HG03342 (cell line): Measurements from ENCODE around the gene SND1.
"Not testable (repeated sequence)": the region's sequence is repeated elsewhere in the genome, so short reads cannot be mapped to it uniquely, and the experiment has no call there.

Experiments
- ATAC-seq: cut with Tn5 transposase; IDR thresholded peaks from one replicate; pipeline ENCODE4 v1.9.1; 2021; ENCODE audit warnings: mild to moderate bottlenecking, moderate library complexity; ENCODE audit not compliant: unreplicated experiment

SND1 gene

DNA sequence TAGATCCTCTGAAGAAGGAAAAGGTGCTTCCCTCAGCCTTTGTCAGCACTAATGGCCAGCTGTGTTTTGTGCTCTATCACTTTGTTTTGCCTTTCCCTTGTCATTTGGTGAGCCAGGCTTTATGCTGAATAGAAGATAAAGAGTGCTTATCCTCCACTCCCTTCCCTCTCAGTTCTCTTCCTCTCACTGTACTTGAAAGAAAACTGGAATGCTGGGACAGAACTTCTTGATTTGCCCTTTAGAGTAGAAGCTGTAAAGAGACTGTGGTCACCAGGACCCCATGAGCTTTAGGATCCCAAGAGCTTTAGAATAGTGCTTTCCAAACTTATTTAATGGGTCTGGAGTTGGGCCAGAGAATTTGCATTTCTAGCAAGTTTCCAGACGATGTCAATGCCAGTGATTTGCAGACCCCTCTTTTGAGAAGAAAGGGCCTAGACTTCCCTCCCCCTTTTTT, 297.8 kb downstream of the SND1 start:
- ATAC-seq = no peak

DNA sequence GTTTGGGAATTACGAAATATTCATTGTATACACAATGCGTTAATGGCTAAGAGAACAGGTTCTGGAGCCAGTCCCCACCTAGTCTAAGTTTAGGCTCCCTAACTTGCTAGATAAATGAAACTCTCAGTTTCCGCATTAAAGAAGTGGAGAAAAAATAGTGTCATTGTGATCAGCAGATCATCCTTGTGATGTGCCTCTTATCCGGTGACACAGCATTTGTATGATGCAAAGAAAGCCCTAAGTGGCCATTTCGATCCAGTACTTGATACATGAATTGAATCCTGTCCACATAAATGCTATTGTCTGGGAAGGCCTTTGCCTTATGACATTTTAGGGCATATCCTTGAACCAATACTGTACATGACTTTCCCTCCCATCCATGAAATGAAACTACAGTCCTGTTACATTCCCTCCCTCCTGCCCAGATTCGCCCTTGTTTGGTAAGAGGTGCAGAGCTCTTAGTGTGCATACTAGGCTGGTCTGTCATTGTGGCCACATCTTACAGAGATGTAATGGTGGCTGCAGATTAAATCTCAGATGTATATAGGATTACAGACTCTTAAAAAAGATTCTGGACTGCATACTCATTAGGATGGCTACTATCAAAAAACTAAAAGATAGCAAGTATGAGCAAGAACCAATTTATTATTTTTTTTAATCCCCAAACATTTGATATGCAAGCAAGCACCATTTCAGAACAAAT, 298.4 kb downstream of the SND1 start:
- no peak for ATAC-seq

DNA sequence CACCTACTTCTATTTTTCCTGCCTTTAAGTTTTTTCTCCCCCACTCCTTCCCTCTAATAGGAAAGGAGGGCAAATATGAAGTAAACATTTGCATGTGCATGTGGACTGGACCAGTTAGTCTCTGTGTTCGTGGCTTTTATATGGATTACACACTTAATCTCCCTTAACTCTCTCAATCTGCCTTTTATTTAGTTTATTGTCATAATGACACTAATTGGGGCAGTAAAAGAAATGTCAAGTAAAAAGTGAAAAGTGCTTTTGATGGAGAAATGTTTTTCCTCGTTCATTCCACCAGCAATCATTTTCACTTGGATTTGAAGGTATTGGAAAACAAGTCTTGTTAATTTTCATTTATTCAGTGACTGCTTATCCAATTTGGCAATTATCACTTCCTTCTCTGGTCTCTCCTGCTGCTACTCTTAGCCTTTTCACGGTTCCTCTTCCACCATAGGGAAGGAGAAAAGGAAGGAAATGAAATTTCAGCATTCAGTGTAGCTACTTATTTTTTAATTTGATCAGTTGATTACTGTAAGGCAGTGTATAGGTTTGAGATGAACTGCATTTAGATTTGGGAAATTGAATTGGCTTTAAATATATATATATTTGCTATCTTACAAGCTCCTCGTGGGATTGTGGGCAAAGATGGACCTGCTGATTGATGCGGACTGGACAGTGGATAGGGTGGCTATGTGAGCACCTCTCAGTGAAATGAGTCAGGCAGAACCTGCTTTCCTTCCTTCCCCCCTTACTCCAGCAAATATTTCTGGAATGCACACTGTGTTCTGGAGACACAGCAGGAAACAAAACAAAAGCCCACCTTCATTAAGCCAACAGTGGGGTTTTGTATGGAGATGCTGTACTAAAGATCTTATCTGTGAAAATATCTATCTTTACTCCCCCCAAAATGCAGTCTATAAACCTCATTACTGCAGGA, 301.7 kb downstream of the SND1 start:
- no peak for ATAC-seq

DNA sequence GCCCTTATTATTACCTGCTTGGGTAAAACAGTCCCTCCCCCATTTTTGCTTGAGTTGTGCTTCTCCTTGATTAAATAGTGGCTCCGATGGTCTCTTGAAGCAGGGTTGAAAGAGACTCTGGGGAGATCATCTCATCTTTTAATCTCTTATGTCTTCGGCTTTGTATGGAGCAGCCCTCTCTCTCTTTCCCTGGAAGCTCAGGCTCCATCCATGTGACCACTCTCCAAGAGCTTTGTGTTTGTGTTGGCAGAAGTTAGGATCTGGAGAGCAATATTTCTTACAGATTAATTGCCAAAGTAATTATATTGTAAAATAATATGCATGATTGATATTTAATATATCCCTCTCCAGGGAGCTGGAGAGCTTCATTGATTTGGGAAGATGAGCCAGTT, 302.4 kb downstream of the SND1 start:
- ATAC-seq = no peak

DNA sequence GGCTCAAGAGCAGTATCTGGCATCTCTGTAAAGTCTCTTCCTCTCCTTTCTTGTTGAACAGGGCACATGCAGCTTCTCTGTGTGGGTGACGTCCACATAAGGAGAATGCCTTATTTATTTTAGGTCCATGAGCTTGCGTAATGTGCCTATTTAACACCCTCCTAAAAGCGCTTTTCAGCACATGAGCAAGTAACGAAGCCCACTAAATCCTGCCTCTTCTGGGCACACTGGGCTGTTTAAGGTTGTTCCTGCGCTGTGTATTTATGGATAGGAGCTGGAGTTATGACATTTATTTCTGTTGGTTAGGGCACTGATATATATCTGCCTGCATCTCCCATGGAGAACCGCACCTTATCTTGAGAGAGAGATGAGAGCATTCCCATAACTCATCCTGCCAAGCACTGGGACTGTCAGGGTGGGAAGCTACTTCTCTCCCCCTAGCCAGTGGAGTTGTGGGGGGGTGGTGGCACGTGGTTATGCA, 303.1 kb downstream of the SND1 start:
- ATAC-seq = no peak

DNA sequence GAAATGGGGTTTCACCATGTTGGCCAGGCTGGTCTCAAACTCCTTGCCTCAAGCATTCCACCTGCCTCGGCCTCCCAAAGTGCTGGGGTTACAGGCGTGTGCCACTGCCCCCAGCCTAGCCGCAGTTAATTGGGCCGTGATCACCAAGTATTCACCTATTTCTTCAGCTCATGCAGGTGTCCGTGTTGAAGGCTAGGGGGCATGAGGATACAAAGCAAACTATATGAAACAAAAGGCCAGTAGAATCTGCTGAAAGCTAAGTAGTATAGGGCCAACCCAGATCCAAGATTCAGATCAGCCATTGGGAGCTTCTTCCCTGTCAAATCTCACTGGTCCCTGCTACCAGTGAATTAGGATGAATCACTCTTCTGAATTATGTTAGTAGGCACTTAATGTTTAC, 305.9 kb downstream of the SND1 start:
- ATAC-seq = no peak

DNA sequence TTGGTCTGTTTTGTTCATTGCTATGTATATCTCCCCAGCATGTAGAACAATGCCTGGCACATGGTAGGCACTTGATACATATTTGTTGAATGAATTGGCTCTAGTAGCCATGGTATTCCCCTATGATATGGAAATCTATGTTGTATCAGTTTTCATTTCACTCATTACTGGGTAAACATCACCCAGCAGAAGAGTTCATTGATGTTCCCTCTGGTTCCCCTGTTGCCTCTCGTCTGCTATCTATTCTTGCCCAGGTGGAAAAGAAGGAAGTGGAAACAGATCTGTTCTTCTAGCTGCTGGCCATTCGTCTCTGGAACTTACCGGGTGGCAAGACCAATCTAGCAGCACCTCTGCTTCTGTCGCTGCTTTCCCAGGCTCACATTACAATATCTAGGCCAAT, 307.8 kb downstream of the SND1 start:
- peak; percentile 60 for ATAC-seq

DNA sequence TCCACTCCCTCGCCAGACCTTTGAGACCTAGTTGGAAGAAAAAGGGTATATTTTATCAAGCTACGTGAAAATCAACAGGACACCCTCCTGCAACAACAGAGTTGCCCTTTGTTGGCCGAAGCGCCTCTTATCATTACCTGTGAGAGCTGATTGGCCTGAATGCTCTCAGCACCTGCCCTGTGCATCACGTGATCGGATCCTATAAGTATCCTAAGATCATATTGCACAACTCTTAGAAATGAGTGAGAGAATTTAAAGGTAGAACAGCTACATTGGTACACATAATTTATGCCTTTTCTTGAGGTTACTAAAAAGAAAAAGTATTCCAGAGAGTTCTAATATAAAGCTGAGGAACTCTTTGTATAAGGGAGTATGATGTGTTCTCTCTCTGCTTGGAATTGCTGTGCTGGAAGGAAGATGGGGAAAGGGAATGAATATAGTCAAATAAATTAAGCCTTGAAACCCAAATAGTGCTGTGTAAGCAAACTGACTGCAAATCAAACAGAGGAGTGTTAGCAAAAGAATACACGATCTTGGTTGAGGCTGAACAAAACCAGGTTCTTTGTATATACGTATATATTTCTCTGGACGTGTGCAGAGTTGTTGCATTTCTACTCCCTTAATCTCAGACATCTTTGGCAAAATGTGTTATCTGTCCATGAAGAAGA, 309.9 kb downstream of the SND1 start:
- no peak for ATAC-seq

DNA sequence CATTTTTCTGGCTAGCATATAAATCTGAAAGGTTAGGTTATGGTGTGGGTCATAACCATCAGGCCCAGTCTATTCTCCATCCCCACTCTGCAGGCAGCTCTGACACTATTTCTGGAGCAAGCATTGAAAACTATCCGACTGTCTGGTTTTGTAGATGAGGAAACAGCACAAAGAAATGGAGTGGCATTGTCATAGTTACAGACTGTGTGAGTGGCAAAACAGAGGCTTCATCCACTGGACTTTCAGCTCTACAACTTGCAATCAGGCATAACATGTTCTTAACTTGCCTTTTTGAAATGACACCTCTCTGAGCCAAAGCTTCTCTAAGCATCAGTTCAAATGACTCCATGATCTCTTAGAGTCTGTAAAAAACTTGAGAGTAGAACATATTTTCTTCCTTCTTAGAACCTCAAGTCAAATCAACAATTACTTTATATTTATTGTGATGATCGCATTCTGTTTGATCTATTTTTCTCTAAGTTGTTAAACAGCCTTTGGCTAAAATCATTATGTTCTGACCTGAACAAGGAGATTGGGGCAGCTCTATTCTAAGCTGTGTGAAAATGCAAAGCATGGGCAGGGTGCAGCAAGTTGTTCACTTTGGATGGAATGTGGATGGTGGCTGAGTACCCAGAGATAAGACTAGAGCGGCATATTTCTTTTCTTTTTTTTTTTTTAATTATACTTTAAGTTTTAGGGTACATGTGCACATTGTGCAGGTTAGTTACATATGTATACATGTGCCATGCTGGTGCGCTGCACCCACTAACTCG, 310.8 kb downstream of the SND1 start:
- ATAC-seq = no peak

DNA sequence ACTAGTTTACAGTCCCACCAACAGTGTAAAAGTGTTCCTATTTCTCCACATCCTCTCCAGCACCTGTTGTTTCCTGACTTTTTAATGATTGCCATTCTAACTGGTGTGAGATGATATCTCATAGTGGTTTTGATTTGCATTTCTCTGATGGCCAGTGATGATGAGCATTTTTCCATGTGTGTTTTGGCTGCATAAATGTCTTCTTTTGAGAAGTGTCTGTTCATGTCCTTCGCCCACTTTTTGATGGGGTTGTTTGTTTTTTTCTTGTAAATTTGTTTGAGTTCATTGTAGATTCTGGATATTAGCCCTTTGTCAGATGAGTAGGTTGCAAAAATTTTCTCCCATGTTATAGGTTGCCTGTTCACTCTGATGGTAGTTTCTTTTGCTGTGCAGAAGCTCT, 311.9 kb downstream of the SND1 start:
- ATAC-seq = not testable (repeated sequence)

DNA sequence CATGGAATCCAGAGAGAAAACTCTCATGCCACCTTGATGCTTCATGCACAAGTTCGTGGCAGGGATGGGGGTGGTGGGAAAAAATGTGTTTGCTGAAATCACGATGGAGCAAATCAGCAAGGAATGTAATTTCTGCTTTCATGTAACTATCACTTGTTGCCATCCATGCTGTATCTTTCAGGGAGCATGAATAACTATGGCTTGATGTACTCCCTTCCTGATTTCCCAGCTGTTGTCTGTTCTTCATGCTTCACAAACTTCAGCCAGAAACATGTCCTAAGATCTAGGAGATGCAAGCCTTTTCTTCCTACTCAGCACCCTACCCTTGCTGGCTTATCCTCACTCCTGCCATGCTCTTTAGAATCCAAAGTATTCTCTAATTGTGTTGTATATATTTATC, 315.3 kb downstream of the SND1 start:
- no peak for ATAC-seq

DNA sequence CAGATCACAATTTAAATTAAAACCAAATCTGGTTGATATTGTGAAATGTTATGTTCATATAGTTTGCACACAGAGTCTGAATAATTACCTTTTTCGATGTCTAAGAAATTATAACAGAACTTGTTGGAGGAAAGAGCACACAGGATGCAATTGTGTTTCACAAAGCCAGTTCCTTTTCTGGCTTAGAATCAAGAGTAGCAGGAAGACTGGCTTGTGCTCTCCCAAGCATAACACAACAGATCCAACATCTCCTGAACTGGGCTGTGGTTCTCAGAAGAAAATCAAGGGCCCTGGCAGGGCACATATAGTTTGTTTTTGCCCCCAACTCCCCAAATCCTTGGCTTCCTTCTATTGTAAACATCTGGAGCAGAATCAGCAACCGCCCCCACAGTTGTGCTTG, 316.6 kb downstream of the SND1 start:
- no peak for ATAC-seq

DNA sequence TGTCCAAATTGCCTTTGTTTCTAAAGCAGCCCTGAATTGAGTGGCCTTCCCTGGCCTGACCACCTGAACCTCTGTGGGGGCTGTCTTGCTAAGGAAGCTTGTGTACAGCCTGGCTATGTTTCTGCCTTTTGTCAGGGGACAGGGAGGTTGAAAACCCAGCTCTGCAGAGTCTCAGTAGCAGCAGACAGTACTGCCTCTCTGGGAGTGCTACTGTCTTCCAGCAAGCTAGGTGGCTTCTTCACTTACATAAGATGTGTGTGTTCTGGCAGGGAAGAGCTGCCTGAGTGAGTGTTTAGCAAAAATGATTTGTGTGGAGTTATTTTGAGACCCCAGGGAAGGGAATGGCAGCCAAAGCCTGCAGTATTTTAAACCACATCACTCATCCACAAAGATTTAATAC, 321.8 kb downstream of the SND1 start:
- ATAC-seq = no peak

DNA sequence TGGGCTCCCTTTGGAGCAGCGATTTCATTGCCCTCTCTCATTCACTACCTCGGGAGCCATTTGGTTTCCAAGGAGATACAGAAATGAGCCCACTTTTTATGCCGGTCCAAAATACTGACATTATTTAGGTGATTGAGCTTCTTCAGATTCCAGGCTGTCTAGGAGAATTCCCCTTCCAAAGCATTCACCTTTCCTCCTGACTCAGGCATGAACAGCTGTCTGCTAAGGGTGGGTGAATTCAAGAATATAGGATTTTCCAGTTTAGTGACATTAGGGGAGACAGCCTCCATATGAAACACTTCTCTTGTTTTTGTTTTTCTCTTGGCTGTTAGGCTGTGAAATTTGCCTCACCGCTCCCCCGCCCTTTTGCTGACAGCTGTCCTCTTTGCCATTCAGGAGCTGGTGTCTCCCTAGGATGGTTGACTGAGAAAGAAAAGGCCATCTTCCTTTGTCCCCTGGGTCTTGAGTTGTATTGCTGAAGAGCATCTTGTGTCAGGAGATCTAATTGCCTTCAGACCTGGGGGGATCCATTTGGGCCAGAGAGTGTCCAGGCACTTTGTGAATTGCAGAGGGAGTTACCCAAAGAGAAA, 322.5 kb downstream of the SND1 start:
- no peak for ATAC-seq

DNA sequence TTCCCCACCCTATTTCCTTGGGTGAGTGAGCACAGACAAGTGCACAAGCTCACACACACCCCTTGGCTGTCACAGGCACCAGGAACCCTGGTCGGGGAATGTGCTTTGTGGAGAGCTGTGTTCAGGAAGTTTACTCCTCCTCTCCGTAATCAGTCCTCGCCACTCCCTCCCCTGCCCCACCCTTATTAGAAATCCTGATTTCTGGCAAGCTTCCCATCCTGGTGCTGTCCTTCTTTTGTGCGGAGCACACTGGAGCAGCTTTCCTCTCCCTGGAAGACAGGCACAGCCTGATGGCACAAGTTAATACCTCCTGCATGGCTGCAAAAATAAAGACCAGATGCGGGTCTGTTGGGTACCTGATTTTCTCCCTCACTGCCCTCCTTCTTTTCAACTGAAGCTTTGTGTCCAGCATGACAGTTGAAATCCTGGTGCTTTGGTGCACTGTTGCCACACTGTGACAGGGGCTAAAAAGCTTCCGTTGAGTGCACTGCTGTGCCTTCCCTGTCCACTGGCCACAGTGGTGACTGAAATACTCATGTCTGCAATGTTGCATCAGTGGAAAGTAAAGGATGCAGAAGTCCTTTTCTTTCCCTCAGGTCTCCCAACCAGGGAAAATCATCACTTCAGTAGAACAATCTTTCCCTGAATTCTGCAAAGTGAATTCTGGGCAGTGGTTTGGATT, 324.2 kb downstream of the SND1 start:
- ATAC-seq = no peak

DNA sequence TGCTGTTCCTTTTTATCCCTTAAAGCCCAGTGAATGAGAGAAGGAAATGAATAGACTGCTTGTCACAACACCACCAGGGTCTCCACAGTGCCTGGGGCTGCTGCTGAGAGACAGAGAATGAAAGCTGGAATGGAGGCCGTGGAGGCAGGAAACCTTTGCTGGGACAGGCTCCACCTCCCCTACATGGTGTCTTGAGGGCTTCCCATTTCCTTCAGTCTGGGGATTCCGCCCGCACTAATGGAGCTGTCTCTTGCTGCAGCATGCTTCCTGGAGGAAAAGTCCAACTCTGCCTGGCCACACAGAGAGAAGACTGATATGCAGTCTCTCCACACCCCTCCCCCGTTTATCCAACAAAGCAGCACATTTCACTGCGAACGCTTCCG, 324.7 kb downstream of the SND1 start:
- no peak for ATAC-seq

DNA sequence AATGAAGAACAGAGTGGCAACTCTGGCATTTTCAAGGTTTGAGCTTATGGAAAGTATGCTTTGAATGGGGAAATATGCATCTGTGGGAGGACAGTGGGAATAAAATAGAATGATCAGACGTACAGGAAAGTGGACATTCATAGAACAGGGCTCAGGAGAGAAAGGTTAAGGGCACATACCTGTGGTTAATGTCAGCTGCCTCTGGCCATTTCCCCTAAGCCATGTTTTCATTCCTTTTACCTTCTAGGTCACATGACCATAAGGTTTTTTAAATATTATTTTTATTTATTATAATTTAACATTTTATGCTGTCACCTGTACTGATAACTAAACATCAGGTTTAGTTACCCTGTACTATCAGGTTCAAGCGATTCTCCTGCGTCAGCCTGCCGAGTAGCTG, 326.4 kb downstream of the SND1 start:
- no peak for ATAC-seq

DNA sequence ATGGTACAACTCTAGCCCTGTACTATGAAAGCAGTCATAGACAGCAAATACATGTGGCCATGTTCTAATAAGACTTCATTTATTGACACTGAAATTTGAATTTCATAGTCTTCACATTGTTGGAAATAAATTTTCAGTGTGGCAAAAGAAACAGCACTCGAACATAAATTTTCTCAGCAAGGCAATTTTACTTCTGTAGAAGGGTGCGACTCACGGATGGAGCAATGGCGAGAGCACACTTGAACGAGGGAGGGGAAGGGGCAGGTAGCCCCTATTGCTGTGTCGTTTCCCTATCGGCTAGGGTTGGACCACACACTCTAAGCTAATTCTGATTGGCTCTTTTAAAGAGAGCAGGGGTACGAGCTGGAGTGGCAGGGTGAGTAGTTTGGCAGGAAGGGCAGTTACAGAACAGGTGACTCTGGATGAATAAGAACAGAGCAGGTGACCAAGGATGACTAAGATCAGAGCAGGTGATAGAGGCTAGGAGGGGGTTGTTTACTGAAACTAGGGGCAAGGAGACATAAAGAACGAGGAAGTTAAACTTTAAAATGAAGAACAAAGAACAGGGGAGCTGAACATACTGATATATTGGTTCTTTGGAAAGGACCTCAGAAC, 327.2 kb downstream of the SND1 start:
- ATAC-seq = no peak

DNA sequence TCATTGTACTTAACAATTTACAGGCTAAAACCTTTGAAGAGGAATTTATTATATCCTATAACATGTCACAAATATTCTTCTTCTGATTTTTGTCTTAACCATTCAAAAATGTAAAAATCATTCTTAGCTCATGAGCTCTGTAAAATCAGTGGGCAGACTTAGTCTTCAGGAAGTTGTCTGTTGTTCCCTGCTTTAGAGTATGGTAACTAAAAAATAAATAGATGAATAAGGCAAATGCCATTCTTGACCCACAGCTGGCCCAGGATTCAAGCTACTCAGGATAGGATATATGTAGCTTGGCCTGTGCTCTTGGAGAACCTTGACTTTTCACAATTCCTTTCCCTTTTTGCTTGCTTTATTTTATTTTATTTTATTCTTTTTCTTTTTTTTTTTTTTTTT, 327.7 kb downstream of the SND1 start:
- ATAC-seq = no peak
